Testis (tissue), 2 donors: ENCODE data around the gene STIM1.

Experiments used
- CTCF ChIP-seq, 3 experiments: fragments of 450-650 bp in 2 of 3; fragments of 200-600 bp in 1 of 3; sonication (generic) in 1 of 3; IDR thresholded peaks; one replicate each; pipeline ENCODE4 v1.5.1; 2016 to 2019; ENCODE audit warnings: antibody characterized with exemption in 3 of 3, mild to moderate bottlenecking in 2 of 3, moderate library complexity in 1 of 3
- POLR2A ChIP-seq: fragments of 450-650 bp; IDR thresholded peaks from one replicate; pipeline ENCODE4 v1.6.1; 2017; ENCODE audit warnings: antibody characterized with exemption, mild to moderate bottlenecking, moderate library complexity

- TF ChIP-seq CTCF (IDR thresholded peaks at IDR 0.05): no peak
- no peak for TF ChIP-seq POLR2A
Measured at GRCh38 chr11:3886985-3887384, 31.5 kb downstream of the STIM1 start.
